ENCODE results near the gene F13A1. TPM values are rescaled to one million over a fixed set of nuclear protein-coding genes. Genes with fewer than 3 reads are reported as not detected.

The F13A1 gene
- total and polyA plus RNA-seq, 2 donors from 2014 or later, result 28.9 to 275 TPM

GRCh38 chr6:6293317-6293716 lies 27.1 kb downstream of the F13A1 start:
- TF ChIP-seq CTCF (IDR thresholded peaks at IDR 0.05; ENCODE audit: borderline replicate concordance, extremely low read depth, insufficient read depth), result no peak
- FAIRE-seq (no peak), DNase-seq (peak in 4 of 5 donors; percentile 17 to 51 (median 36))
- no peak overlapping the region for H3K9ac ChIP-seq (ENCODE audit: low read length in 3 of 3)
- H3K27ac ChIP-seq (ENCODE audit: low read depth in 2 of 2, low read length in 2 of 2), result no peak overlapping the region
- no peak overlapping the region for H3K4me3 ChIP-seq (ENCODE audit: low read length in 3 of 3)
- intact Hi-C loops (cut with DNase I), result no loop called here
- no peaks in the 10 kb centered on the region for H3K4me1 ChIP-seq (ENCODE audit: control insufficient read depth in 2 of 3, insufficient read depth in 2 of 3, low read depth in 1 of 3, low read length in 3 of 3)
- no peaks in the 10 kb centered on the region for H3K27me3 ChIP-seq (ENCODE audit: control insufficient read depth, insufficient read depth, low read length)
- no peaks in the 10 kb centered on the region for H3K36me3 ChIP-seq (ENCODE audit: control insufficient read depth in 2 of 3, insufficient read depth in 3 of 3, low read length in 3 of 3)
- H3K9me3 ChIP-seq (ENCODE audit: control insufficient read depth in 2 of 3, insufficient read depth in 1 of 3, low read length in 3 of 3), result no peaks in the 10 kb centered on the region

GRCh38 chr6:6287415-6287814 lies 33.0 kb downstream of the F13A1 start:
- intact Hi-C loops (cut with DNase I), result no loop called here
- Histone ChIP-seq H3K36me3 (ENCODE audit: control insufficient read depth in 2 of 3, insufficient read depth in 3 of 3, low read length in 3 of 3) (no peaks in the 10 kb centered on the region), H3K4me3 (ENCODE audit: low read length in 3 of 3) (no peak overlapping the region), H3K27ac (ENCODE audit: low read depth in 2 of 2, low read length in 2 of 2) (no peak overlapping the region), H3K4me1 (ENCODE audit: control insufficient read depth in 2 of 3, insufficient read depth in 2 of 3, low read depth in 1 of 3, low read length in 3 of 3) (no peaks in the 10 kb centered on the region), H3K9ac (ENCODE audit: low read length in 3 of 3) (no peak overlapping the region), H3K9me3 (ENCODE audit: control insufficient read depth in 2 of 3, insufficient read depth in 1 of 3, low read length in 3 of 3) (no peaks in the 10 kb centered on the region), H3K27me3 (ENCODE audit: control insufficient read depth, insufficient read depth, low read length) (no peaks in the 10 kb centered on the region)
- DNase-seq, result no peak
- FAIRE-seq, result no peak
- no peak for TF ChIP-seq CTCF (IDR thresholded peaks at IDR 0.05; ENCODE audit: borderline replicate concordance, extremely low read depth, insufficient read depth)

GRCh38 chr6:6285679-6286078 lies 34.8 kb downstream of the F13A1 start:
- Histone ChIP-seq H3K27me3 (ENCODE audit: control insufficient read depth, insufficient read depth, low read length) (no peaks in the 10 kb centered on the region), H3K27ac (ENCODE audit: low read depth in 2 of 2, low read length in 2 of 2) (no peak overlapping the region), H3K36me3 (ENCODE audit: control insufficient read depth in 2 of 3, insufficient read depth in 3 of 3, low read length in 3 of 3) (no peaks in the 10 kb centered on the region), H3K9ac (ENCODE audit: low read length in 3 of 3) (no peak overlapping the region), H3K9me3 (ENCODE audit: control insufficient read depth in 2 of 3, insufficient read depth in 1 of 3, low read length in 3 of 3) (no peaks in the 10 kb centered on the region), H3K4me1 (ENCODE audit: control insufficient read depth in 2 of 3, insufficient read depth in 2 of 3, low read depth in 1 of 3, low read length in 3 of 3) (no peaks in the 10 kb centered on the region), H3K4me3 (ENCODE audit: low read length in 3 of 3) (no peak overlapping the region)
- intact Hi-C loops (cut with DNase I), result no loop called here
- TF ChIP-seq CTCF (IDR thresholded peaks at IDR 0.05; ENCODE audit: borderline replicate concordance, extremely low read depth, insufficient read depth), result no peak
- DNase-seq, result no peak
- FAIRE-seq, result no peak
